ENCODE measurements around the gene SLIT3. TPM values are rescaled to one million over a fixed set of nuclear protein-coding genes. Genes with fewer than 3 reads are reported as not detected.
A peak's percentile ranks its signal among the peaks of the same experiment; 100 is the strongest.

SLIT3 gene
- total RNA-seq, 1 donor from 2014 or later: 56.6 TPM

DNA sequence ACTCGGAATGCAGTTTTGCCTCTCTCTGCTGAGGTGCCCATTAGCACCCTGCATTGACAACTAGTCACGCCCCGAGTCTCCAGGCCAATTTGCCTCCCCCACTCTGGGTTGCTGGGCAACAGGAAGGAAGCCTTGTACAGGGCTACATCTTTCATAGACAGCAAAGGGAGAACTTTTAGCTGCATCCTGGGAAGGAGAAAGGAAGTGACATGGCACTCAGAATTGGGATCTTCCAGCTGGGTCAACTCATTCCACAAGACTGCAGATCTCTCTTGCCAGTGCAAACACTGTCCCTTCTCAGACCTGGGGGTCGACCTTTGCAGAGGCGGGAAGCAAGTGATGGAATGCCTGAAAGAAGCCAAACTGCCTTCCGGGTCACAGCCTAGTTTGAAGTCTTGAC lies 282.0 kb downstream of the SLIT3 start:
- TF ChIP-seq, protein P1, sequence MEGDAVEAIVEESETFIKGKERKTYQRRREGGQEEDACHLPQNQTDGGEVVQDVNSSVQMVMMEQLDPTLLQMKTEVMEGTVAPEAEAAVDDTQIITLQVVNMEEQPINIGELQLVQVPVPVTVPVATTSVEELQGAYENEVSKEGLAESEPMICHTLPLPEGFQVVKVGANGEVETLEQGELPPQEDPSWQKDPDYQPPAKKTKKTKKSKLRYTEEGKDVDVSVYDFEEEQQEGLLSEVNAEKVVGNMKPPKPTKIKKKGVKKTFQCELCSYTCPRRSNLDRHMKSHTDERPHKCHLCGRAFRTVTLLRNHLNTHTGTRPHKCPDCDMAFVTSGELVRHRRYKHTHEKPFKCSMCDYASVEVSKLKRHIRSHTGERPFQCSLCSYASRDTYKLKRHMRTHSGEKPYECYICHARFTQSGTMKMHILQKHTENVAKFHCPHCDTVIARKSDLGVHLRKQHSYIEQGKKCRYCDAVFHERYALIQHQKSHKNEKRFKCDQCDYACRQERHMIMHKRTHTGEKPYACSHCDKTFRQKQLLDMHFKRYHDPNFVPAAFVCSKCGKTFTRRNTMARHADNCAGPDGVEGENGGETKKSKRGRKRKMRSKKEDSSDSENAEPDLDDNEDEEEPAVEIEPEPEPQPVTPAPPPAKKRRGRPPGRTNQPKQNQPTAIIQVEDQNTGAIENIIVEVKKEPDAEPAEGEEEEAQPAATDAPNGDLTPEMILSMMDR (conservative IDR thresholded peaks at IDR 0.05): no peak
- H3K4me1 Mint-ChIP-seq (ENCODE audit: unreplicated experiment): peaks cover 46% of the 10 kb centered on the region
- DNase-seq (ENCODE audit: extremely low spot score, unreplicated experiment): no peak
- peaks cover 8% of the 10 kb centered on the region for H3K9me3 Mint-ChIP-seq
- peak overlapping the region; percentile 31 for H3K4me3 Mint-ChIP-seq
- H3K36me3 Mint-ChIP-seq: no peaks in the 10 kb centered on the region
- H3K27ac Mint-ChIP-seq: no peak overlapping the region
- H3K27me3 Mint-ChIP-seq: peaks cover 4% of the 10 kb centered on the region

DNA sequence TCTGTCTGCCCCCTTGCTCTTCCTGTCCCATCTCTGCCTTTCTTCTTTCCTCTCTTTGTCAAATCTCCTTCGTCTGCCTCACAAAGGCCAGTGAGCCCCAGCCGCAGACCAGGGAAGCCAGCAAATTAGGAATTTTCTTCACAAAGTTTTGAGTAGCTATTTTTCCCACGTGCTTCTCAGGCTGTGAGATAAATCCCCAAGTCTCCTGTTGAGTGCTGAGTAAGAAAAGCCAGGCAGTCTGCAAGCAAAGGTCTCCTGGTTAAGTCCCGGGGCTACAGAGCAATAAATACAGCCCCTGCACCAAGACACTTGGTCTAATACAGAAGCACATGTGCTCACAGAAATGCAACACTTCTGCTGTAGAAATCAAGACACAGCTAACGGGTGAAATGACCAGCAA lies 284.9 kb downstream of the SLIT3 start:
- Mint-ChIP-seq H3K27ac (peak overlapping the region; percentile 46), H3K36me3 (no peaks in the 10 kb centered on the region), H3K4me1 (ENCODE audit: unreplicated experiment) (peaks cover 66% of the 10 kb centered on the region)

DNA sequence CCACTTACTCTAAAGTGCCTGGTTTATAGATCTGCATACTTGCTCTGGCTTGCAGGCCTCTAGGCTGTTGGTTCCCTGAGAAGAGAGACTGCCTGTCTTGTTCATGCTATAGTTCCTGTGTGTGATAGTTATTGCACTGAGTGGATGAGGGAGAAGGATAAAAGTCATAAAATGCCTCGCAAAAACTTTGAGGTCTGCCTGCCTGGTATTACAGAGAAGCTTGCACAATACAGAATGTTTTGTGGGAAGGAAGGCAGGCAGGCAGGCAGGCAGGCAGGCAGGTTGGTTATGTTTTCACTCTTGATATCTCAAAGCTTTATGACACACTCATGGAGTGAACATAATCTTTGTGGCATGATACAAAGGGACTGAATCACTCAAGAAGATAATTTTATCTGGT lies 287.1 kb downstream of the SLIT3 start:
- no peaks in the 10 kb centered on the region for H3K9me3 Mint-ChIP-seq
- H3K27ac Mint-ChIP-seq: no peak overlapping the region
- peaks cover 67% of the 10 kb centered on the region for H3K4me1 Mint-ChIP-seq (ENCODE audit: unreplicated experiment)
- peaks cover 9% of the 10 kb centered on the region for H3K27me3 Mint-ChIP-seq
- TF ChIP-seq, protein P1 (conservative IDR thresholded peaks at IDR 0.05): no peak
- H3K36me3 Mint-ChIP-seq: no peaks in the 10 kb centered on the region
- no peak for DNase-seq (ENCODE audit: extremely low spot score, unreplicated experiment)
- H3K4me3 Mint-ChIP-seq: peak overlapping the region; percentile 11

More for the DNA sequence above, 284.9 kb downstream of the SLIT3 start:
- TF ChIP-seq, protein P1 (conservative IDR thresholded peaks at IDR 0.05): no peak
- H3K4me3 Mint-ChIP-seq: no peak overlapping the region
- DNase-seq (ENCODE audit: extremely low spot score, unreplicated experiment): no peak
- peaks cover 8% of the 10 kb centered on the region for H3K9me3 Mint-ChIP-seq
- H3K27me3 Mint-ChIP-seq: peaks cover 4% of the 10 kb centered on the region

DNA sequence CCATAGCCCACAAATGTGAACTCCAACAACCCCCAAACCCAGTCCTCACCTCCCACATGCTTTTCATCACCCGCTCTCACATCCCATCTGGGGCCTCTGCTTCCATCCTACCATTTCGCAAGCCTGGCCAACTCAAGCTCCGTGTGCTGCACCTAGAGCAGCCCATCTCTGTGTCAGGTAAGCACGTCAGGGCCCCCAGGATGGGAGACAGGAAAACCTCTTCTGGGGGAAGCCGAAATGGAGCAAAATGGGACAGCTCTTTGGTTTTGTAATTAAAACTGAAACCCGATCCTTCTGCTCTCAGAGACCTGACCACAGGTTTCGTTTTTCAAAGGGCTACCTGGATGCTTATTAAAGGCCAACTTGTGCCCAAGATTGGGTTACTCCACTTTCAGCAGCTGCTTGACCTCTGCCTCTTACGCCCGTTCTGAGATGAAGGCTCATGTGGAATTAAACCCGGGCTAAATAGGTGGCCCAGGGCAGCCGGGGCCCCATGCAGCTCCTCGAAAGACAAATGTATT lies 287.7 kb downstream of the SLIT3 start:
- Mint-ChIP-seq H3K4me1 (ENCODE audit: unreplicated experiment) (peaks cover 65% of the 10 kb centered on the region), H3K9me3 (no peaks in the 10 kb centered on the region), H3K27me3 (peaks cover 9% of the 10 kb centered on the region), H3K36me3 (no peaks in the 10 kb centered on the region), H3K27ac (no peak overlapping the region), H3K4me3 (no peak overlapping the region)
- no peak for DNase-seq (ENCODE audit: extremely low spot score, unreplicated experiment)
- TF ChIP-seq, protein P1 (conservative IDR thresholded peaks at IDR 0.05): no peak

DNA sequence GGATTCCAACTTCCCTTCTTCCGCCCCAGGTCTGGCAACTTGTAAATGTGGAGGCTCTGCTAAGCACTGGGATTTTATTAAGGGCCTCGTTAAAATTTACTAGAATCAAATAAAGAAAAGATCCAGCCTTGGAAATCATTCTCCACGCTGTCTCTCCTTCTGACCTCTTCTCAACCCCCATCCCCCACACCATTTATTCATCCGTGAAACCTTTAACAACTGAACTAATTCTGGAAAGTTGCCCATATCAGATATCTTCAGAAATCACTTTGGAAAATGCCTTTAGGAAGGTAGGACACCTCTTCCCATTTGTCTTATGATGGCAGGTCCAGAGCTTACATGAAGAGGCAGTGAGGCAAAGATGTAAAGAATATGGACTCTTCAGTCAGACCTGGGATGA lies 288.5 kb downstream of the SLIT3 start:
- Mint-ChIP-seq H3K4me1 (ENCODE audit: unreplicated experiment) (peaks cover 69% of the 10 kb centered on the region), H3K4me3 (peak overlapping the region; percentile 29), H3K27me3 (peaks cover 9% of the 10 kb centered on the region), H3K36me3 (no peaks in the 10 kb centered on the region), H3K27ac (no peak overlapping the region), H3K9me3 (no peaks in the 10 kb centered on the region)
- no peak for DNase-seq (ENCODE audit: extremely low spot score, unreplicated experiment)
- TF ChIP-seq, protein P1 (conservative IDR thresholded peaks at IDR 0.05): no peak

DNA sequence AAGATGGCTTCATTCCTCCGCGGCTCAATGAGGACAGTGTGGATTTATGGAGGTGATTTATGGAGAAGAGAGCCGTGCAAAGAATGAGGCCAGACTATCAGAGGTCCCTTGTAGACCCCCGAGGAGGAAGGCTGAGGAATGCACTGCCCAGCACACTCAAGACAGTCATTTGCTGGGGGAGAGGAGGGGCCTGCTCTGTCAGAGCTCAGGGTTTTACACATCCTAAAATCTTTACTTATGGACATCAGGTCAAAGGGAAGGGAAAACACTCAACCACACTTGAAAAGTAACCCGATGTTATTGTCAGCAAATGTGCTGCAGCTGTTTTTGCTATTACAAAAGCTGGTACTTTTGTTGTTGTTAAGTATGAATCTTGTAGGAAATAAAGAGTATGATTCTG lies 289.5 kb downstream of the SLIT3 start:
- Mint-ChIP-seq H3K4me3 (no peak overlapping the region), H3K36me3 (no peaks in the 10 kb centered on the region), H3K9me3 (no peaks in the 10 kb centered on the region), H3K27me3 (peaks cover 9% of the 10 kb centered on the region), H3K27ac (no peak overlapping the region), H3K4me1 (ENCODE audit: unreplicated experiment) (peaks cover 72% of the 10 kb centered on the region)
- no peak for DNase-seq (ENCODE audit: extremely low spot score, unreplicated experiment)
- TF ChIP-seq, protein P1 (conservative IDR thresholded peaks at IDR 0.05): no peak
